NCI-H1436 treated with DMSO at 0.1 percent for 48 hours (cell line): ENCODE measurements around the gene LIPJ.

Experiments used
- DNase-seq: peaks from one replicate; lab custom pipeline; 2025; lab: John Stamatoyannopoulos, UW

Gene LIPJ, protein sequence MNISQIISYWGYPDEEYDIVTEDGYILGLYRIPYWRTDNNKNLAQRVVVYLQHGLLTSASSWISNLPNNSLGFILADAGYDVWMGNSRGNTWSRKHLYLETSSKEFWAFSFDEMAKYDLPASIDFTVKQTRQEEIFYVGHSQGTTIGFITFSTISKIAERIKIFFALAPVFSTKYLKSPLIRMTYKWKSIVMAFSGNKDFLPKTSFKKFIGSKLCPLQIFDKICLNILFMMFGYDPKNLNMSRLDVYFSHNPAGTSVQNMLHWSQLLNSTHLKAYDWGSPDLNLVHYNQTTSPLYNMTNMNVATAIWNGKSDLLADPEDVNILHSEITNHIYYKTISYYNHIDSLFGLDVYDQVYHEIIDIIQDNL

DNA sequence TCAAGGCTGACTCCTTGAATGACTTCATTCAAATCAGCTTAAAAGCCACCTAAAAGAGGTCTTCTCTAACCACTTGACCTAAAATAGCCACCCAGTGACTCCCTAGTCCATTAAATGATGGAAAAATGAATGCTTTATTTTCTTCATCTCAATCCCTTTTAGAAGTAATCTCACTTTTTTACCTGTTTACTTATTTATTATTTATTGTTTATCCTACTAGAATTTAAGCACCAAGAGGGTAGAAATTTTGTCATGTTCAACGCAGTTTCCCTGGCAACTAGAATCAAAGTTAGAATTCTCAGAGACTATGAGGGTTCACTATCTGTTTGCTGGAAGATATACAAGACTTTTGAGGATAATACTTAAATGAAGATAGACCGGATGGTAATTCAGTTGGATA lies at the start of gene LIPJ:
Gene LIPJ (plus strand): TSS at position 301 of the 400 bp plus-strand sequence. CDS start 3,926 bp downstream, outside the sequence.
- no peak for DNase-seq

DNA sequence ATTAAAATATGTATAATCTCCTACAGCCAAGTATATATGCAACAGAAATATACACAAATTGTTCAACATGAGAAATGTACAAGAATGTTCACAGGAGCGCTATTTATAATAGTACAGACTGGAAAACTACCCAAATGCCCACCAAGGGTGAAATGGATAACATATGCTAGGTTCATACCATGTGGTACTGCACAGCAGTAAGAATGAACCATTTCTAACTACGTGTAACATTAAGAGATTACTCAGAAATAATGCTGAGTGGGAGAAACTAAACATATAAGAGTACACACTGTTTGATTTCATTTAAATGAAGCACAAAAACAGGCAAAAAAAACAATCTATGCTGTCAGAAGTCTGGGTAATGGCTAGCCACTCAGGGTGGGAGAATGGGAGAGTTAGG lies 49.2 kb upstream of the LIPJ start:
- no peak for DNase-seq

DNA sequence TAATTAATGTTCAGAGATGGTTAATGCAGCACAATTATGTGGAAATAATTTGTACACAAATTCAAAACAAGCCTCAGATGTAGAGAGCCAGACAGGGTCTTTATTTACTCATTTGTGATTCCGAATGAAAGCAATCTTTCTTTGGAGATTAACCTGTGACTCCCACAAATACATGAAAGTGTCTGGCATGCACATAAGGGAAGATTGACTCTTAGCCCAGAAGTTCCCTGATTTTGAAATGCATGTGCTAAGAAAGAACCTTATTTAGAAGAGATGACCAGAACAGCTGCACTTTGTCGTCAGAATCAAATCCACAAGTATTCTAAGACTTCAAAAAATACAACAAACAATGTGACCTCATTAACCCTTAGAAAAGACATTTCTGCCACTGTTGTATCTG lies 48.5 kb upstream of the LIPJ start:
- no peak for DNase-seq

DNA sequence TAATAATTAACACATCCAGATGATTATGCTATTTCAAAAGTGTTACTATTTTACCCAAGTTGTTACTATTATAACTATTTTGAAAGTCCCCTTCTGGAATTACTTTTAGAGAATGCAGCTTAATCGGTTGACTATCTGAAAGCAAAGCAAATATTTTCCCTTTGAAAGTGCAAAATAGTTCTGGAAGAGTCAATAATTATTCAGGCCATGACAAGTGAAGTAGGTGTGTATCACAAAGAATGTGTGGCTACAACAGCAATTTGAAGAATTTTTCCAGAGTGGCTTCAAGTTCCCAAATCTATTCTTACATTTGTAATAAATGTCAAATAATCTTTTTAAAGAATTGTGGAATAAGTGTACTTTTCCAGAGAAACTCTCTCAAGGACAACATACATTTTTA lies 46.2 kb upstream of the LIPJ start:
- DNase-seq = no peak

DNA sequence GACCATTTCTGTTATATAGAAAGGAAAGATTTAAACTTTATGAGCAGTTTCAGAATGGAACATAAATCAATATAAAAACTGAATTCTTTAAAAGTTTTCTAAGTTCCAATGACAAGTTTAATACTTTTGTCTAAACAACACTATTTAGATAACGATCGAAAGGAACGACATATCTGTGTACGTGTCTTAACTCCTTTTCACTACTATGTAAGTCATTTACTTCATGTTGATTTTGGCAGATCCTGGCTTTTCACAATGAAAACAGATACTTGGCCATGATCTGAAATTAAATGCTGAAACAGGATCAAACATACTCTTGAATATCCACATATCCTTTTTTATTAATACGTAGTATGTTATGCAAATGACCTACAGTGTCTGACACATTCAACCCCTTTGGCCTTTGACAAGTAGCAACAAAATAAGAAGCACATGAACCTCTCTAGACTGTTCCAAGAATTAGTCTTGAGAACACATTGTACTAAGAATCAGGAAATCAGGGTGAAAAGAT lies 45.4 kb upstream of the LIPJ start:
- DNase-seq = no peak

DNA sequence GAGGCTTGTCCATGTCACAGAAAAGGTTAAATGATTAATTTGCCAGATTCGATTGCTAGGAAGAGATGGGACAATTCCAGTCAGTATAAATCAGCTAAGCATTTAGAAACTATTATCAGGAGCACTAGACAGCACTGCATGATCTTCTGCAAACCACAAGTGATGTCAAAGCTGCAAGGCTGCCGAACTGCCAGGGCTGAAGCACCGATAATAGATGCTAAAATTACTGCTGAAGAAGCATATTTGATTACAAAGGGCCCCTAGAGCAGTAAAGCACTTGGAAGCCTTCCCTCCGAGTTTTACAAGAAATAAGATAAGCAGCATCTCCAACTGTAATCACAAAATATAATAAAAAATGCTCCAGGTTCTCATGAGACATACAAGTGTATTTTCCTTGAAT lies 44.0 kb upstream of the LIPJ start:
- DNase-seq = no peak

DNA sequence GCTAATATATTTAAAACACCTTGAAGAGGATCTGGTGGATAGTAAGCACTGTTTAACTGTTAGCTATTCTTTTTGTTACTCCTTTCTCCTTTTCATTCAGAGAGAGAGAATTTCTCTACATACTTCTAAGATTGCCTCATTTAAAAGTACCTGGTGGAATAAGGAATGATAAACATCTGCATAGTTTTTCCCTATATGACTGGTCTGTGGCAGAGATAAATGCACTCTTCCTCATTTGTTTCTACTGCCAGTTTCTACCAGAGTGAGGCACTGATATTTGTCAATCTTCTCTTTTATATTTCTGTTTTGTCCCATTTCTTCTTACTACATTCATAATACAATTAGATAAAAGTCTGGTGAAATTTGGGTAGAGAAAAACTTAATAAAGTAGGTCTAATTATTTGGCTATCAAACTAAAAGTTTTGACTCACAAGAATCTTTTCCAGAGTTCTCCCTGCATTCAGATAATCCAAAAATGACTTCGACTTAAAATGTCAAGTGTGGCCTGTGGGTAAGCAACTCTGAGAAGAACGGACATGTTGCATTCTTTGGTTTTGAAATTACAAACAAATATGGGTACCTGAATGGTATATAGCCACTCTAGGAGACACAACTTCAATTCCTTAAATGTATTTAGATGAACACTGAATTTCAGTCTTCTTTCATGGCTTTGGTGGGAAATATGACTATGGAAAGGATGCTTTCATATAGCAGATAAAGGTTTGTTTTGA lies 42.3 kb upstream of the LIPJ start:
- no peak for DNase-seq

DNA sequence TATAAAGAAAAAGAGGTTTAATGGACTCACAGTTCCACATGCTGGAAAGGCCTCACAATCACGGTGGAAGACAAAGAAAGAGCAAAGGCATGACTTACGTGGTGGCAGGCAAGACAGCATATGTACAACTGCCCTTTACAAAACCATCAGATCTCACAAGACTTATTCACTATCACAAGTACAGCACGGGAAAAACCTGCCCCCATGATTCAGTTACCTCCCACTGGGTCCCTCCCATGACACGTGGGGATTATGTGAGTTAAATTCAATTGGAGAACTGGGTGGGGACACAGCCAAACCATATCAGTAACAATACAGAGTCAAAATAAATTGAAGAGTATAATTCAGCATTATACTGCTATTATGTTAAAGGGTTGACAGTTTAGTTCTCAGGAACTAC lies 41.2 kb upstream of the LIPJ start:
- DNase-seq = no peak

DNA sequence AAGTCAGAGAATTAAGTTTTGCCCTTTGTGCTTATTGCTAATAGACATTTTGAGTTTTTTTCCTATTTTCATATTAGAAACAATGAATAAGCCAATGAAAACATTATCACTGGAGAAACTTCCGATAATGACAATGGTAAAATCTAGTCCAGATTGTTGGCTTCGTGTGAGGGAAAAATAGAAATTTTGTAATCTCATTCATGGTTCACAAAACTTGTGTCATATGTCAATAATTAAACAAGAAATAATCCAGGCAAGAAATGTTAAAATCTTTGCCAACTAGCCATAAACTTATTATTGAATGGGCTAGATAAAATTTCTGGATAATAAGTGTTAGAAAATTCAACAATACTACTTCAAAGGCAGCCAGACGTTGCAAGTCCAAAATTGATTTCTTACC lies 40.1 kb upstream of the LIPJ start:
- DNase-seq = no peak

DNA sequence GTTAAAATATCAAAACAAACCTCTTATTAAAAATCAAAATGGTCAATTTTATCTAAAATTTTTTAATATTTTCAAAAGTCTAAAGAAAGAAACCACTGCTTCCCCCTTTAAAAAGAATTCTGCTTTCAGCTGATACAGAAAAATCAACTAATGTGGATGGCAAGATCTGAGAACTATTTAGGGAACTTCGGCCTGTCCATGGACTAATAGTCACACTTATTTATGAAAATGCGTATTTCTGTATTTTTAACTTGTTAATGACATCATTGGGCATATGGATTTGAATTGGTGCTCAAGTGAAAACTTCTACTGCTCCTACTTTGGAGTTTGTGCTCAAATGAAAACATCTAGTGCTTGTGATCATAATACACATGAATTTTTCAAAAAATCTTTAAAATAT lies 35.3 kb upstream of the LIPJ start:
- no peak for DNase-seq

DNA sequence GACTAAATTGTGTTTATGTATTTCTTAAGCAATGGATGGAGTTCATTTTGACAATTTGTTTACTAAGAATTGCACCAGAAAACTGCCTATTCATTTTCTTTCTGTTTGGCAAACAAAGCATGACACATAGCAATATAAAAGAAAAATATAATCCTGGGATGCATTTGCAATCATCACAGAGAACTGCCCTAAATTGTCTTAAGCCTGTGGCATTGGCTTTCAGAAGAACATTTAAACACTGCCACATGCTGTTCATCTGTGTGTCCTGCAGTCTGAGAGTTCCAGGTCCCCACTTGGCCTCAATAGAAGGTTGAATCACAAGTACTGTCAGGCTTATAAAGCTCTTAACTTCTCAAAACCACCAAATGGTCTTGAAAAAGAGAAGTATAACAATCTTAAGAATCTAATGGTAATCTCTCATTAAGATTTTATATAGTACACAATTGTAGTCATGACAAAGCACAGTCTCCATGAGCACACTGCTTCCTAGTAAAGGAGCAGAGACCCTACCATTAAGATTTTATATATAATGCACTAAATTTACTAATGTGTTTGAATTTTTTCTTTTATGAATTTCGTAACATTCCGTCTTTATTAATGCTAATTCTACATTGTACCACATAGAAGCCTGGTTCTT lies 33.3 kb upstream of the LIPJ start:
- DNase-seq = peak; percentile 16

DNA sequence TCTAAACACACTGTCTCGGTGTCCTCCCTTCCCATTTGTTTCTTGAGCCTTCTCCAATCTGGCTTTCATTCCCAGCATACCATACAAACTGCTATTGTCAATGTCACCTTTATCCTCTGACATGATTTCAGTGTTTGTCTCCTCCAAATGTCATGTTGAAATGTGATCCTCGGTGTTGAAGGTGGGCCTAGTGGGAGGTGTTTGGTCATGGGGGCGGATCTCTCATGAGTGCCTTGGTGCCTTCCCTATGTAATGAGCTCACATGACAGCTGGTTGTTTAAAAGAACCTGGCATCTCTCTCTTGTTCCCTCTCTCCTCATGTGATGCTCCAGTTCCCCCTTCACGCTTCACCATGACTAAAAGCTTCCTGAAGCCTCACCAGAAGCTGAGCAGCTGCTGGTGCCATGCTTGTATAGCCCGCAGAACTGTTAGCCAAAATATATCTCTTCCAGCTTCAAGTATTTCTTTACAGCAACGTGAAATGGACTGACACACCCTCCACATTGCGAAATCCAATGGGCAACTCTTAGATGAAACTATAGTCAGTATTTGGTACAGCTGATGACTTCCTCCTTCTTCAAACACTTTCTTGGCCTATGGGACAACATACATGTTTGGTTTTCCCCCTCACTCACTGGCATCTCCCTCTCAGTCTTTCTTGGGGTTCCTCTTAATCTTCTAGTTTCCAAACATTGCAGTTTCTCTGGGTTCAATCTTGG lies 31.2 kb upstream of the LIPJ start:
- no peak for DNase-seq

DNA sequence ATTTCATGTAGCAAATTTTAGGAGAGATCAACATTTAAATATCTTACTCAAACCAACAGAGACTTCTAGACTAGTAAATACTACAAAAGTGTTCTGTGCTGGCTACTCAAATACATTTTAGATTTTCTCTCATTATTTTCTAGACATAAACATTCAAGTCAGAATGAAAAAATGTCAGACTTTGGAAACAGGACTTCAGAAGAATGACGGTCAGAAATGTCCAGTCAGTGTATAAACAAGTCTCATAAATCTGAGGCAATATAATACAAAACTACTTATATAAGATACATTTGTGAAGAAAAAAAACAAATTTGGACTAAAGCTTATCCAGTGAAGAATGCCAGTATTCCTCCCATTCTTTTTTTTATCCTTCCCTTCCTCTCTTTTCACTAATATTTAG lies 29.3 kb upstream of the LIPJ start:
- DNase-seq = no peak

DNA sequence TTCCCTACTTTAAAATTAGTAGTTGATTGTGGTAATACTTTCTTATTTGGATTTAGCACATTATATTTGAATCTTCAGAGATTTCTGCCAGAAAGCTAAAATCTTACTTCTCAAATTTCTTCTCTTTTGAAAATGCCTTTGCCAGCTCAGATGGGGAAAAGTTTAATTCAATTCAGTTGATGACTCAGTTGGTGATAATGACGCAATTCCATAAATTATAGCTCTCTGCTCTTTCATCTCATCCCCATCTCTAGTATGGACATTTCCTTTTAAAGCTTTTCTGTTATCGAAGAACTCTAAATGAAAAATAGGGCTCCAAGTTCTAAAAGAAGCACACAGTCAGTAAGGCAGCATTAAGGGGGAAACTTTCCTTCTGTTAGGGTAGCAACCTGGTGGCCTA lies 28.9 kb upstream of the LIPJ start:
- DNase-seq = no peak

DNA sequence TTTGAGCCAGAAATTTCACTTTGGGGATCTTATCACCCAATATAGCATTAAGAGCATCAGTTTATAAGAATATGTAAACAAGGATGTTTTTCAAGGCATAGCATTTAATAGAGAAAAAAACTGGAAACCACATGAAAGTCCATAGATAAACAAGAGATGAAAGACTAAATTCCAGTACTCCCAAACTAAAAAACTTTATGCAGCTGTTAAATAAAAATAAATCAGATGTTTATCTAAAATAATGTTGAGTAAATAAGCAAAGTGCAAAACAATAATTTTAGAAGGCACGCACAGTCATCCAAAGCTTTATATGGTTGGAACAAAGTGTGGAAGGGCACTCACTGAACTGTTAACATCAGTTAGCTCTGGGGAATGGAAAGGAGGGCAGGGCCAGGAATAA lies 24.4 kb upstream of the LIPJ start:
- no peak for DNase-seq

DNA sequence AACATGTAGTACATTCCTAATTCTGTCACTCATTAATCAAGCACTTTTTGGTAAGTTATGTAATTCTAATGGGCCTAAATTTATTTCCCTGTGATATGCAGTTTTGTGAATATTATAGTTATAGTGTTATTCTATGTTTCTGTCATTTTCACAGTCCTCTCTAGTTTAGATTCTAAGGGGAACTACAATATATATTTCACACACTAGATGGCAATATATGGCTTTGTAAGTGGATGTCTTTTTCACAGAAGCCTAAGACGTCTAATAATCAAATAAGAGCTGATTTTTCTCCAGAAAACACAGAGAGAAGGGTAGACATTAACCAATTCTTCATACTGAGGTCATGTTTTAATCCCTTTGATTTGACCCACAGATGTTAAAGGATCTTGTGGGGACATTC lies 21.5 kb upstream of the LIPJ start:
- no peak for DNase-seq

DNA sequence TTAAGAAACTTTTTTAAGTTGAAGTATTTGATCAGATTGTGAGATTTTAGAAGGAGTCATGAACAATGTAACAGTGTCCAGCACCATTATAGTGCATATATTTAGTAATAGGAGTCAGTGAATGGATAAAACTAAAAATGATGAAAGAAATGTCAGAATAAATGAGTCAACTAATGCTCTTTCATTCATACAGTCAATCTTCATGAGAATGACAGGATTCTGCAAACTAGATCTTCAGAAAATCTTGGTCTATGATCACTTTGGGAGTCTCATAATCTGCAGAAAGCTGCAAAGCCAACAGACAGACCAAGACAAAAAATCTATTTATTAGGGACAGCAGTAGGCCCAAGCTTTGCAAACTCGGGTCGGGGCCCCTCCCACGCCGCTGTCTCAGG lies 4.2 kb upstream of the LIPJ start:
- DNase-seq = no peak

DNA sequence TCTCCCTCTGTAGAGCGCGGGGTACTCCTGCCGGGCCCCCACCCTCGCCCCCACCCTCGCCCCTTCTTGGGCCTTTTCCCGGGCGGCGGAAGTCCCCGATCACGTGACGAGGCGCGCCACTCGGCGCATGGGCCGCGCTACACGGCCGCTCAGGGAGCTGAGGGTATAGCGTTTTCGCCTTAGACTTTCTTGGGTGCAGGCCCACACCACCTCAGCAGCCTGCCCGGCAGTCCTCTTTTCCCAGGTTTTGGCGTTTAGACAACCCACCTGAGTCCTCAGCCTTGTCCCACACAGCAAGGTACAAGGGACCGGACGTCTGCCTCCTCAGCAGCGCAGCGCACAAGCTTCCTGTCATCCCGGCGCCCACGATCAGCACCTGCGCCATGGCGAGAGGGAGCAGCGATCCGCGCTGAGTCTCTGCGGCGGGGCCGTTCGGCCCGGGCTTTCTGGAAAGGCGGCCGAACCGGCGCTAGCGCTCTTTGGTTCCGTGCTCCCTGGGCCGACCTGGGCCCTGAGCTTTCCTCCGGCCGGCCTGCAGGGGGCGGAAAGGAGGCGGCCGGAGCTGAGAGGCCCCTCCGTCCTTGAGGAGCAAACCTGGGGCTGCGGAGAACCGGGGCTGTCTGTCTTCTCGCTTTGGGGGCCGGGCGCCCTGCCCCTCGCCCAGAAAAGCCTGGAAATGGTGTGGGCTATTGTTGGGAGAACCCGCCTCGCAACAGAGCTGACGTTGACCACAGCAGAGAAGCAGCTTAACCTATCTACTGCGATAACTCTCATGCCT lies 3.6 kb upstream of the LIPJ start, which contains the start of gene RNLS:
Gene RNLS (minus strand): TSS at position 513 of the 778 bp plus-strand sequence.
- DNase-seq = no peak

DNA sequence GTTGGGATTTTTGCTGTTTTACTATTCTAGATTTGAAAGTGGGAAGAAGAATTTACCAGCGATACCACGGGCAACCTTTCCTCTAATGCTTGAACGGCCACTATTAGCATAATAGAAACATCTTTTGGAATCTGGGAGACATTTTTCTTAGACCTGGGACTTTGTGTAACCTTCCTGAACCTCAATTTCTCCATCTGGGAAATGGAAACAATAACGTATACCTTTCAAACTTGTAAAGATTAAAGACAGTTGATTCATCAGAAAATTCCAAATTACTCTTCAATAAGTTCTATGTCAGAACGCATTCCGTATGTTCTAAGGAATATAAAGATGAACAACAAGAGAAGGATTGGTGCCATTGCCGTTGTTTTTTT lies 3.0 kb upstream of the LIPJ start:
- DNase-seq = no peak

DNA sequence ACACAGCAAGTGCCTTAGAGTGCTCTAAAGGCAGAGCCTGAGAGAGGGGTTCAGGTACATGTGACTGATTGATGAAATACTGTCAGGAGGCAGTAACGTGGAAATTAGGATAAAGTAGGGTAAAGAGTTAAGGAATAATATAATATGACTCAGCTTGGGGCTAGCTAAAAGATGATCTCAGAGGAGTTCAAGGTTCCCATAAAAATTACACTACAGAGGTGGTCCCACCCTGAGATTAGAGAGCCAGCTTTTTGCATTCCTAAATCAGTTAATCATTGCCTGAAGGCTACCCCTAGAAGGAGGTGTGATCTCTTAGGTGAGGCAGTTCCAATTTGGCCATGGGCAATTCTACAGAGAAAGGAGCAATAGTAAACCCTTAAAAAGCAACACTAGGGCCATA lies 5.8 kb downstream of the LIPJ start:
- no peak for DNase-seq

DNA sequence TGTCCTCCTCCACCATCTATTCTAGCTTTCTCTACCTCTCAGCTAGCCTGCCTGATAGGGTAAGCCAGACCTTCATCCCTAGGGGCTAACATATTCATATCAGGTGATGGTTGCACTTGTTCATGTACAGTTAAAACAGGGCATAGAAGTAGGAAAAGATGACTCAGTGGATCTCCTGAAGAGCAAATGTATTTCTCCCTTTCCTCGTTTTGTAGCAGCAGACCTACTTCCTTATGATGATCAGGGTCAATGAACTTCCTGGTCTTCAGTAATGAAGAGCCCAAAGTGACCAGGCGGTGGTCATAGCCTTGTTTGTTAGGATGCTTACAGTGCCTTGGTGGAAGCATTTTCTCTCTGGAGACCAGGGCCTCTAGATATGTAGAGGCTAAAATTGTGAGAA lies 6.3 kb downstream of the LIPJ start:
- DNase-seq = no peak

DNA sequence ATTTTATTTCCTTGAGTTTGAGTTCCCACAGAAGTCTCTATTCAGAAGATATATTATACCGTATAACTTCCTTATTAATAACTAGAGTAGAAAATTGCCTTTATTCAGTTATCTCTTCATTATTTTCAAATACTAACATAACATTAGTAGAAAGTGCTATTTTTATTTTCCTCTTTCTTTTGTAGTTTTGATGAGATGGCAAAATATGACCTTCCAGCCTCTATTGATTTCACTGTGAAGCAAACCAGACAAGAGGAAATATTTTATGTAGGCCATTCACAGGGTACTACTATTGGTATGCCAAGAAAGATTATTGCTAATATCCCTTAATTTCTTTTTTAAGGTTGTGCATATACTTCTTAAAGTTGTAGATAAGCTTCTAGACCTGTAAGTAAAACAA lies 7.9 kb downstream of the LIPJ start:
- DNase-seq = no peak
